Measurements from ENCODE around the gene SLIT1. TPM values are rescaled to one million over a fixed set of nuclear protein-coding genes. Genes with fewer than 3 reads are reported as not detected.

SLIT1 gene
- 0.05 to 0.17 TPM (median 0.07 TPM) in 5 replicates for total RNA-seq (2022; extraction: Qiagen RNA extraction; ENCODE audit: low read depth)

DNA sequence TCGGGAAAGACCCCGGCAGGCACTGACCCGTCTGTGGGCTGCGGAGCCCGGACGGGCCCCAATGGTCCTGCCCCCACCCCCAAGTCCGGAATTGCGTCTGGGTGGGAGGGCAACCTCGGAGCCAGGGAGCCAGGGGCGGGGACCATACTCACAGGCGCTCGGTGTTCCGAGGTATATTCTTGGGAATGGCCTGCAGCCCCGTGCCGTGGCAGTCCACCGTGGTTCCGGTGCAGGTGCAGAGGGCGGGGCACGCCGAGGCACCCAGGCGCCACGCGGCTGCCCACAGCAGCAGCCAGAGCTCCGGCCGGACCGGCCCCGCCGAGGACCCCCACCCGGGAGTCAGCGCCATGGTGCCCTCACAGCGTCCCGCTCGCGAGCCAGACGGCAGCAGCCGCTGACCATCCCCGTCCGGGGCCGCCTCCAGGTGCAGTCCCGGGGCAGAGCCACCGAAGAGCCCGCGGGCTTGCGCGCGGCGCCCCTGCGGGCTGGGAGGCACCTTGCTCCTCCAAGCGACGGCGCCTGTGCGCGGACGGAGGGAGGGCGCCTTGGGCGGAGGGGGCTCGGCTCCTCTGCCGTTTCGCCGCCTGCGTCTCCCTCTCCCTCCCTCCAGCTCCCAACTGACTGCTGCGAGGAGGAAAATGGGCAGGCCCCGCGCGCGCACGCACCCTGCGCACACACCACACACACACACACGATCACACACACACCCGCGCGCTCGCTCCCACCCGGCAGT, at the start of gene SLIT1:
SLIT1 (minus strand) TSS at position 634 of the 733 bp plus-strand sequence; CDS start at position 349, 285 bp downstream.

Other genes with a start within 250 kb of the SLIT1 start
- 4.4 to 6.2 TPM (median 5.1 TPM) in 5 replicates for gene ARHGAP19, start 106.7 kb upstream of the SLIT1 start, total RNA-seq (2022; extraction: Qiagen RNA extraction; ENCODE audit: low read depth)
- gene FRAT1, start 133.3 kb upstream of the SLIT1 start, total RNA-seq (2022; extraction: Qiagen RNA extraction; ENCODE audit: low read depth): 0.93 to 2.1 TPM (median 1.9 TPM) in 5 replicates
- 5.2 to 8.8 TPM (median 8.4 TPM) in 5 replicates for gene FRAT2, start 148.8 kb upstream of the SLIT1 start, total RNA-seq (2022; extraction: Qiagen RNA extraction; ENCODE audit: low read depth)
- gene RRP12, start 215.4 kb upstream of the SLIT1 start, total RNA-seq (2022; extraction: Qiagen RNA extraction; ENCODE audit: low read depth): 54.6 to 69.6 TPM (median 63.0 TPM) in 5 replicates
- gene PGAM1, start 240.2 kb upstream of the SLIT1 start, total RNA-seq (2022; extraction: Qiagen RNA extraction; ENCODE audit: low read depth): 576 to 660 TPM (median 632 TPM) in 5 replicates

All from A549 treated with CpdA at 1 μM for 4 hours (cell line).